ENCODE measurements around the gene AIRE. TPM values are rescaled to one million over a fixed set of nuclear protein-coding genes. Genes with fewer than 3 reads are reported as not detected.
"Not testable (repeated sequence)": the region's sequence is repeated elsewhere in the genome, so short reads cannot be mapped to it uniquely, and the experiment has no call there.

The AIRE gene
- under 1 TPM in 2 of 6 experiments, not detected in 4; 0.05 to 0.12 TPM for total RNA-seq (2021; fragmentation: NEBNext Ultra II Directional; extraction: Animal tissue kit (Norgen Biotek cat#: 25700))
- long read RNA-seq: 0 reads

DNA sequence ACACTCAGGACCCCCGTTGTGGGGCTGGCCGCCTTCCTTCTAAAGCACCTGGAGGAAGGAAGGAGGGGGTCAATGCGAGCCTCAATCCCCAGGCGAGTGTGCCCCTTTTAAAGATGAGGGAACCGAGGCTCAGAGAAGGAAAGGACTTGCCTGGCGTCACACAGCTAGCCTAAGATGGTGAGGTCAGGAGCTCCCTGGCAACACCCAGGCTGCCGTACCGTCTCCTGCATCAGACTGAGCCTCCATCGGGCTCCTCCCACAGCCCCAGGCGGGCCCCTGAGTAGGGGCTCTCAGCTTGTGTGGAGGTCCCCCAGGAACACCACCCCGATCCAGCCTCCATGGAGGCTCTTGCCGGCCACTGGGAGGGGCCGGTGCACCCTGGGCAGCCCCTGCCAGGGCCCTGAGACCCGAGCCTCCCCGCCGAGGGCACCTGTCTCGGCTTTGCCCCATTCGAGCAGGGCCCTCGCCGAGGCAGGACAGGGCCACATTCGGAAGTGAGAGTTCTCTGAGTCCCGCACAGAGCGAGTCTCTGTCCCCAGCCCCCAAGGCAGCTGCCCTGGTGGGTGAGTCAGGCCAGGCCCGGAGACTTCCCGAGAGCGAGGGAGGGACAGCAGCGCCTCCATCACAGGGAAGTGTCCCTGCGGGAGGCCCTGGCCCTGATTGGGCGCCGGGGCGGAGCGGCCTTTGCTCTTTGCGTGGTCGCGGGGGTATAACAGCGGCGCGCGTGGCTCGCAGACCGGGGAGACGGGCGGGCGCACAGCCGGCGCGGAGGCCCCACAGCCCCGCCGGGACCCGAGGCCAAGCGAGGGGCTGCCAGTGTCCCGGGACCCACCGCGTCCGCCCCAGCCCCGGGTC, at the start of gene AIRE:
Gene AIRE (plus strand): TSS at position 739 of the 855 bp plus-strand sequence. CDS start 131 bp downstream, outside the sequence.
- H3K4me1 Mint-ChIP-seq (ENCODE audit: low read depth): no peaks in the 10 kb centered on the region
- H3K27ac Mint-ChIP-seq: no peak within 1 kb of the TSS
- peaks cover 11% of the 10 kb centered on the region for H3K27me3 Mint-ChIP-seq (ENCODE audit: insufficient read depth)
- H3K9me3 Mint-ChIP-seq: no peaks in the 10 kb centered on the region
- DNase-seq: peak; percentile 27
- peak within 1 kb of the TSS; percentile 30; the same call in 1 of the 2 replicates for H3K4me3 Mint-ChIP-seq
- no peaks in the 10 kb centered on the region for H3K36me3 Mint-ChIP-seq (ENCODE audit: low read depth)
- TF ChIP-seq, protein P1, sequence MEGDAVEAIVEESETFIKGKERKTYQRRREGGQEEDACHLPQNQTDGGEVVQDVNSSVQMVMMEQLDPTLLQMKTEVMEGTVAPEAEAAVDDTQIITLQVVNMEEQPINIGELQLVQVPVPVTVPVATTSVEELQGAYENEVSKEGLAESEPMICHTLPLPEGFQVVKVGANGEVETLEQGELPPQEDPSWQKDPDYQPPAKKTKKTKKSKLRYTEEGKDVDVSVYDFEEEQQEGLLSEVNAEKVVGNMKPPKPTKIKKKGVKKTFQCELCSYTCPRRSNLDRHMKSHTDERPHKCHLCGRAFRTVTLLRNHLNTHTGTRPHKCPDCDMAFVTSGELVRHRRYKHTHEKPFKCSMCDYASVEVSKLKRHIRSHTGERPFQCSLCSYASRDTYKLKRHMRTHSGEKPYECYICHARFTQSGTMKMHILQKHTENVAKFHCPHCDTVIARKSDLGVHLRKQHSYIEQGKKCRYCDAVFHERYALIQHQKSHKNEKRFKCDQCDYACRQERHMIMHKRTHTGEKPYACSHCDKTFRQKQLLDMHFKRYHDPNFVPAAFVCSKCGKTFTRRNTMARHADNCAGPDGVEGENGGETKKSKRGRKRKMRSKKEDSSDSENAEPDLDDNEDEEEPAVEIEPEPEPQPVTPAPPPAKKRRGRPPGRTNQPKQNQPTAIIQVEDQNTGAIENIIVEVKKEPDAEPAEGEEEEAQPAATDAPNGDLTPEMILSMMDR (IDR thresholded peaks at IDR 0.05): no peak

DNA sequence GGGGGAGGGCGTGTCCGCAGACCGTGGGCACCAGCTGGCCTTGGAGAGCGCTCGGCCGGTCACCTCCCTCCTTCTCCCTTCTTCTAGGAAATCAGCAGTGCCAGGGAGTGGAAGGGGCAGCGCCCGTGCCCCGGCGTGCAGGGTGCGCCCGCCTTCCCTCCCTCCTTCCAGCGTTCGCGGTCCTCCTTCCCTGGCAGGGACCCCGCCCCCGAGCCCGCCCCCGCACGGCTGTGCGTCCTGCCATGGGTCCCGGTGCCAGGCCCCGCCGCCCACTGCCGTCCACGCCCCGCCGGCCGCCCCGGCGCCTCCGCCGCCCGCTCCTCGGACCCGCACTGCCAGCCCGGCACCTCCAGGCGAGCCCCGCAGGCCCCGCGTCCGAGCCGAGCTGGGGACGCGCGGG, 45.3 kb upstream of the AIRE start:
- H3K4me3 Mint-ChIP-seq; H3K27me3 Mint-ChIP-seq (ENCODE audit: insufficient read depth); H3K9me3 Mint-ChIP-seq; H3K4me1 Mint-ChIP-seq (ENCODE audit: low read depth); H3K27ac Mint-ChIP-seq; DNase-seq; H3K36me3 Mint-ChIP-seq (ENCODE audit: low read depth): not testable (repeated sequence)

DNA sequence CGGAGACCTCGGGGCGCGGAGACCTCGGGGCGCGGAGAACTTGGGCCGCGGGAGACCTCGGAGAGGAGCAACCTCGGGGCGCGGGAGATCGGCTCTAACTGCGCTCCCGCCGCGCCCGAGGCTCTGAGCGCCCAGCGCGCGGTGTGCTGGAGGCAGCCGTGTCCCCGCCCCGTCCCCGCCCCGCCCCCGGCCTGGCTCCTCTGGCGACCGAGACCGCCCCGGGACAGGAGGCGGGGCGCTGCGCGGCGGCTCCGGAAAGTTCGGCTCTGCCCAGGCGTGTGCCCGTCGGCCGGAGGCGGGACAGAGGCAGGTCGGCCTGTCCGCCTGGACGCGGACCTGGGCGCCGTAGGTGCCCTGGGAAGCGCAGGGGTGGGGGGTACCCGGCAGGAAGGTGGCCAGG, 44.8 kb upstream of the AIRE start, which contains the start of gene ICOSLG:
Gene ICOSLG (minus strand): TSS at position 102 of the 400 bp plus-strand sequence. CDS start 126 bp downstream, outside the sequence.
- DNase-seq; H3K4me1 Mint-ChIP-seq (ENCODE audit: low read depth); H3K27ac Mint-ChIP-seq; H3K4me3 Mint-ChIP-seq; H3K9me3 Mint-ChIP-seq; H3K36me3 Mint-ChIP-seq (ENCODE audit: low read depth); H3K27me3 Mint-ChIP-seq (ENCODE audit: insufficient read depth): not testable (repeated sequence)

DNA sequence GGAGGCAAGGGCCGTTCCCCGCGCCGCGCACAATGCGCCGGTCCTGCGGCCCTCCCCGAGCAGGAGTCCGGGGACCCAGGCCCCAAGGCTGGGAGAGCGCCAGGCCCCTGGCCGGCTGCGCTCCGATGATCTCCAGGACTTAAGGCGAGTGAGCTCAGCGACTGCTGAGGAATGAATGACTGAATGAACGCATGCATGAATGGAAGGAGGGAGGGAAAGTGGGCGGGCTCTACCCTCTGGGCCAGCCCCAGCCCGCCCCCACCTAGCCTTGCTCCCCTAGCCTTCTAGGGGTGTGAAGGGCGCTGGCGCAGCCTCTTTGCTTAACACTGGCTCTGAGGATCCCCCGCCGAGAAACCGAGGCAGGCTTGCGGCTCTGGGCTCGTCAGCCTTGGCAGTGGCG, 44.4 kb upstream of the AIRE start:
- H3K9me3 Mint-ChIP-seq; H3K4me3 Mint-ChIP-seq; H3K27ac Mint-ChIP-seq; H3K36me3 Mint-ChIP-seq (ENCODE audit: low read depth); H3K27me3 Mint-ChIP-seq (ENCODE audit: insufficient read depth); H3K4me1 Mint-ChIP-seq (ENCODE audit: low read depth); DNase-seq: not testable (repeated sequence)

DNA sequence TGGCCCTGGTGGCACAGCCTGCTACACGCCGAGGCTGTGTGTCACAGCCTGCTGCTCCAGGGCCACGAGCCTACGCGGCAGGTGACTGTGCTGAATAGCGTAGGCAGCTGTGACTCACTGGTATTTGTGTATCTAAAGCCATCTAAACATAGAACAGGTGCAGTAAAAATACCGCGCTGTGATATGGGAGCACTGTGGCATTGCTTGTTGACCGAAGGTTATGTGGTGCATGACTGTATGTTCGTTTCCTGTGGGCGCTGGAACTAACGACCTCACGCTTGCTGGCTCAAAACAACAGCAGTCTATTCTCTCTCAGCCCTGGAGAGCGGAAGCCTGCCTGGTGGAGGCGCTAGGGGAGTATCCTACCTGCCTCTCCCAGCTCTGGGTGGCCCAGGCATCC, 41.7 kb upstream of the AIRE start:
- not testable (repeated sequence) for H3K9me3 Mint-ChIP-seq; H3K27ac Mint-ChIP-seq; H3K4me1 Mint-ChIP-seq (ENCODE audit: low read depth); DNase-seq; H3K4me3 Mint-ChIP-seq; H3K27me3 Mint-ChIP-seq (ENCODE audit: insufficient read depth); H3K36me3 Mint-ChIP-seq (ENCODE audit: low read depth)

DNA sequence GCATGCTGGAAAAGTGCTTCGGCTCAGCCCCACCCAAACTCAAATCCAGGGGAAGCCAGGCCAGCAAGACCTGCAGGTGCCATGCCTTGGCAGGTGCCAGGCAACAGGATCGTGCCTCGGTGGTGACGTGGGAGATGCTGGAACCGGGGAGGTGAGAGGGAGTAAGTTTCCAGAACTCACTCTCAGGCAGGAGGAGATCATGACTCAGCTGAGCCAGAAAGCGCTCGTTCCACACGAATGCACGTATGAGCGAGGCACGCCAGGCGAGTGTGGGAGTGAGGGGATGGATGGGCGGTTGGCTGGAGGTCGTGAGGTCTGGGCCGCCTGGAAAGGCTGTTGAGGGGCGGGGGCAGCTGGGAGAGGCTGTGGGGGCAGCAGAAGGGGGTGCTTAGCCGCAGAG, 37.8 kb upstream of the AIRE start:
- not testable (repeated sequence) for H3K36me3 Mint-ChIP-seq (ENCODE audit: low read depth); H3K9me3 Mint-ChIP-seq; H3K27me3 Mint-ChIP-seq (ENCODE audit: insufficient read depth); H3K4me1 Mint-ChIP-seq (ENCODE audit: low read depth); H3K27ac Mint-ChIP-seq; H3K4me3 Mint-ChIP-seq; DNase-seq

DNA sequence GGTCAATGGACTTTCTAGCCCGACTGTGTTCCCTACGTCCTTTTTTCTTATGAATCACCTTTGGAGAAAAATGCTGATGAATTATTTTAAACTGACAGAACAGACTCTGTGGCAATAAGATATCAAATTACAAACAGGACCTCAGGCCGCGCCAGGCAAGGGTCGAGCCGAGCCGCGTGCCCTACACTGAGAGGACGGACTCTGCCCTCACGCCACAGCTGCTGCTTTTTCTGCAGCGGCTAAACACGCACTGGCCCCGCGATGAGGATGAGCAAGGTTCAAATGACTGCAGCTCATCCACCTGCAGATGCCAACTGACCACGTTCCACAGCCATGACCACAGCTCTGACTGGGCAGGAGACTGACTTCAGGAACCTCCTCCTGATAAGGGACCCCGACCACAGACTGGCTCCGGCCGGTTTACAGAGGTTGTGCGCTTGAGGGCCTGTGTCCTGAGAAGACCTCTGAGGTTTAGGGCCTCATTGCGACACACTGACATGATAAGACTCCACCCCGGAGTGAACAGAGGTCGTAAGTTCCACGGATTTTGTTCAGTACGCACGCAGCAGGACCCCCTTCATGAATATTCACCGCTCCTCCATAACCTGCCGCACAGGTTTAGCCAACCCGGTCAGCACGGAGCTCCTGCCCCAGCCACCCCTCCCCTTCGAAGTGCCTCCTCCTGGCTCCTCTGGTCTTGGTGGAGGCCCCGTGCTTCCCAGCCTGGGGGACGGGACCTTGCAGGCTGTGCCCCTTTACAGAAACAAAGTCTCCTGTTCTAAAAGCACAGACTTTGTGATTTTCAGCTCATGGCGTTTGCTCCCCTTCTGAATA, 36.3 kb upstream of the AIRE start:
- not testable (repeated sequence) for H3K9me3 Mint-ChIP-seq; DNase-seq; H3K27ac Mint-ChIP-seq; H3K4me3 Mint-ChIP-seq; H3K4me1 Mint-ChIP-seq (ENCODE audit: low read depth); H3K27me3 Mint-ChIP-seq (ENCODE audit: insufficient read depth); H3K36me3 Mint-ChIP-seq (ENCODE audit: low read depth)

DNA sequence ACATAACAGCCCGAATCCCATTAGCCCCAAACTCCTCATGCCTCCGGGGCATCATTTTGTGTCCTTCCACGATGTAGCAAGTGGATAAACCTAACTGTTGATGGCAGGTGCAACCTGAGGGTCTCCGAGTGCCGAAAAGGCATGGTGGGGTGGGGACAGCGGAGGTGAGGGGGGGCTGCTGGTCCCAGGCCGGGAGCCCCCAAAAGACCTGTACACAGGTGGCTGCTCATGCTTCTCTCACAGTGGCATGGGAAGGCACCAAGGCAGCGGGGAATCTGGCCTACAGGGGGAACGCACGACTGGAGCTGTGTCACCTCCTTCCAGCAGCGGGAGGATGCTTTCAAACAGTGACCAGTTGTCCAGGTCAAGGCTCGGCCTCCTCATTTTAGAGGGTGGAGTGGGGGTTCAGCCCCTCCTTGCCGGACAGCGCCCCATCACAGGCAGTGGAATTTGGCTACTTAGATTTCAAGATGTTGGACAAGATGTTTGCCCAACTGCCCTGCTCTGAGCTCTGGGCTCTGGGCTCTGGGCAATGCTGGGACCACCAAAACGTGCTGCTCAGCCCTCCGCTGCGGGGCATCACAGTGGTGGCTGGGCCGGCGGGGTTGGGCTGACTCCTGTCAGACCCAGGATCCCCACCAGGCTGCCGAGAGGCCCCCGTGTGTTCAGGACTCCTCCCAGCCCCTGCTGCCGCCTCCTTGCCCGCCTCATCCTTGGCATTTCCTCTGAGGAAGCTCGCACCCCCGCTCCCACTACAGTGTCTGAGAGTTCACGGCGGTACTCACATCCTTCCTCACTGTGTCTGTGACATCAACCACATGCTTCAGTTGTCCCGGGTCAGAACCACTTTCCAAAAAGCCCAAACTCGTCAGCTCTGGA, 31.6 kb upstream of the AIRE start:
- H3K27ac Mint-ChIP-seq: no peak overlapping the region
- no peaks in the 10 kb centered on the region for H3K36me3 Mint-ChIP-seq (ENCODE audit: low read depth)
- no peak overlapping the region for H3K4me3 Mint-ChIP-seq
- peaks cover 11% of the 10 kb centered on the region for H3K27me3 Mint-ChIP-seq (ENCODE audit: insufficient read depth)
- no peak for DNase-seq
- H3K4me1 Mint-ChIP-seq (ENCODE audit: low read depth): no peaks in the 10 kb centered on the region
- no peaks in the 10 kb centered on the region for H3K9me3 Mint-ChIP-seq
- TF ChIP-seq, protein P1 (IDR thresholded peaks at IDR 0.05): no peak

Measured in HFFc6 (cell line).